ENCODE measurements around the gene CCDC187. TPM values are rescaled to one million over a fixed set of nuclear protein-coding genes. Genes with fewer than 3 reads are reported as not detected.
"Not testable (repeated sequence)": the region's sequence is repeated elsewhere in the genome, so short reads cannot be mapped to it uniquely, and the experiment has no call there.

Gene CCDC187
- polyA plus RNA-seq, 4 donors, result 0.07 to 4.7 (median 2.2) TPM

DNA sequence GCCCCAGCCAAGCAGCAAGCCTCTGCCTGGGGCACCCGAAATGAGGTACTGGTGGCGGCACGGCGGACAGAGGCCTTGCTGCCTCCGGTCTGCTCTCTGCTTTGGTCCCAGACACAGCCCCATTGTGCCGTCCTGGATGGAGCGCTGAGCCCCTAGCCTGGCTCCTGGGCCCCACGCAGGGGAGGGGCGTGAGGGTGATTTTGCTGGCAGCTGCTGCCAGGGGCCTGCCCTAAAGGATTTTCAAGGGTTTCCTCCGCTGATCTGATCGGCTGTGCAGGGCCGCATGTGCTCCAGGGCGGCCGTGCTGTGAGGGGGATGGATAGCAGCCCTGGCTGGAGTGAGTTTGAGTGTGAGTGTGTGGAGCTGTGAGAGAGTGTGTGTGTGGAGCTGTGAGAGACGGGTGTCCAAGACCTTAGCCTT lies 24.7 kb upstream of the CCDC187 start:
- DNase-seq (ENCODE audit: low read depth in 4 of 4, low spot score in 3 of 4), result no peak

DNA sequence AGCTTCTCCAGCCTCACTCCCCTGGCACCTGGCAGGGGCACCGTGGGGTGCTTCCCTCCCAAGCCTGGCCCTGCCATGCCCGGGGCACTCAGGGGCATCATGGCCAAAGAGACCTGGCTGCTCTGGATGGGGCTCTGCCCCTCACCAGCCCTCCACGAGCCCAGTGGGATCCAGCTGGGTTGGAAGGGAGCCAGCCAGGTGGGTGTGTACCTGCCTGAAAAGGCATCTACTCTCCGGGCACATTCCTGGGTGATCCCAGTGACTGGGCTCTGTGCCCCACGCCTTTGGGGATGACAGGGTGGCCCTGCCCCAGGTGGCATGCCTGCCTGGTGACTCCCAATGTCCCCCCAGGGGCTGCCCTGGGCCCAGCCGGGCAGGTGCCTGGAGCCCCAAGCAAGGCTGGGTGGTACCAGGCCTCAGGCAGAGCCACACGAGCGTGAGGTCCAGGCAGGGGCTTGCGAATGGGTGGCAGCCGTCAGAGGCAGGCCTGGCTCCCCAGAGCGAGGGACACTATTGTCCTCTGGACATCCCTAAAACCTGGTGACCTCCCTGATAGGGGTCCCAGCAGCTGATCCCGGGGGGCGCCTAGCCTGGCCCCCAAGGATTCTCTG lies 24.2 kb upstream of the CCDC187 start:
- DNase-seq (ENCODE audit: low read depth in 4 of 4, low spot score in 3 of 4), result no peak

DNA sequence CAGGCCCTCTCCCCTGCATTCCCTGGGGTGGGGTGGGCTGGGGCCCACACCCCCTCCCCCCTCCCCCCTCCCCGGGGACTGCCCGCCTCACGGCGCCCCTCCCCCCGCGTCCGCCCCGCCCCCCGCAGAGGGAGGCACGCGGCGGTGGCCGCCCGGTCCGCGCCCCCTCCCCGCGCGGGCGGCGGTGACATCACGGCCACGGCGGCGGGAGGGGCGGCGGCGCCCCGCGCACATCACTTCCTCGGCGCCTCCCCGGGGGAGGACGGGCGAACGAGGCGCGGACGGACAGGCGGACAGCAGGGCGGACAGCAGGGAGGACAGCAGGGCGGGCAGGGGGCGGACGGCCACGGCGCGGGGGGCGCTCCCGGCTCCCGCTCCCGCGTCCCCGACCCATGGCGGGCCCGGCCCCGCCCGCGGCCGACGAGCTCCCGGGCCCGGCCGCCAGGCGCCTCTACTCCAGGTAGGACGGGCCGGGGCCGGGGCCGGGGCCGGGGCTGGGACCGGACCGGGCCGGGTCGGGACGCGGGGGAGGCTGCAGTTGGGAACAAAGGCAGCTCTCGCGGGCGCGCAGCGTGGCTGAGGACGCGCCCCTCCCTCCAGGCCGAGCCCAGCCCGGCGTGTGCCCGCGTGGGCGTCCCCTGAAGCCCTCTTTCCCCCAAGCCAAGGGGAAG lies 23.5 kb upstream of the CCDC187 start, which contains the start of gene GPSM1:
Gene GPSM1, plus strand, starts transcription at position 236 of the 671 bp plus-strand sequence. Its CDS starts 157 bp downstream, at position 393.
- no peak for DNase-seq (ENCODE audit: low read depth in 4 of 4, low spot score in 3 of 4)

DNA sequence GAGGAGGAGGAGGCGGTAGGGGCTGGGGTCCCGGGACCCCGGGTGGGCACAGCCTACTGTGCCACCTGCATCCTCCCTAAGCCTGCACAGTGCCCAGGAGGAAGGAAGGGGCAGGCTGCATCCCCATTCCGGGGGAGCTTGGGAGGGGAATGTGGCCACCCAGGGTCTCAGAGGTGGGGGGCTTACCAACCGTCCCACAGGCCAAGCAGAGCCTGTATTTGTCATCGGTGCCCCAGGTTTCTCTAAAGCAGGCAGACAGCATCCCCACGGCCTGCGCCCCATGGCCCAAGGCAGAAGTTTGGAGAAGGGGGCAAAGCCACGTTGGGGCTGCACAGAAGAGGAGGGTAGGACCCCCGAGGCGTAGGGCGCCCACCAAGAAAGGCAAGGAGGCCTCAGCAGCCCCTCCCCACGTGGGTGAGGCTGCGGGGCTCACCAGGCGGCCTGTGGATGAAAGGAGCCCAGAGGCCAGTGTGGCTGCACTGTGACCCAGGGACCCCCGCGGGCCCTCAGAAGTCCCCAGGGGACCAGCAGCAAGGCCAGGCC lies 22.9 kb upstream of the CCDC187 start:
- DNase-seq (ENCODE audit: low read depth in 4 of 4, low spot score in 3 of 4), result no peak

DNA sequence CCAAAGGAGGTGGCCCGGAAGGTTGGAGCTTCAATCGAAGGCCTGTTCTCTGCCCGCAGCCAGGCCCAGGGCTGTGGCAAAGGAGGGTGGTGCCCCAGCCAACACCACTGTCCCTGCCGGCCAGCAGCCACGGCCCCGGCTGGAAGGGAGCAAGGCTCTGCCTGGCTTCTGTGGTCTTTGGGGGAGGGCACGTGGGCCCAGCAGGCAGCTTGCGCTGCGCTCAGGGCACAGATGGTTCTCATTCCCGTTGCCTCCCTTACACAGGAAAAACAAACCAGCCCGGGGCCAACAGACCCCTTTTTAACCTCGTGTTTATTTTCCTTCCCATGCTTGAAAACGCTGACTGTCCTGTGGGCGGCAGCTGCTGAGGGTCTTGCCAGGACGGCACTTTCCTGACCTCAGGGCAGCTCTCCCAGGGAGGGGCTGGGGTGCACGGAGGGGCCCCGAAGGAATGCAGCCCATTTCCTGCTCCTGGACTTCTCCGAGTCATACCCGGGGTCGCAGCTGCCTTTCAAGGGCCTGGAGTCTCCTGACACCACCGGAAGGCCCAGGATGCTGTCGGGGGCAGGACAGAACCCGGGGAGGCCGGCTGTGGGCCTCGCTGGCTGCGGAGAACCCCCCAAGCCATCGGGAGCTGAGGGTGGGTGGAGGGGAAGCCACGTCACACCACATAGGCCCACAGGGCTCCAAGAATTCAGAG lies 22.3 kb upstream of the CCDC187 start:
- DNase-seq (ENCODE audit: low read depth in 4 of 4, low spot score in 3 of 4), result no peak

DNA sequence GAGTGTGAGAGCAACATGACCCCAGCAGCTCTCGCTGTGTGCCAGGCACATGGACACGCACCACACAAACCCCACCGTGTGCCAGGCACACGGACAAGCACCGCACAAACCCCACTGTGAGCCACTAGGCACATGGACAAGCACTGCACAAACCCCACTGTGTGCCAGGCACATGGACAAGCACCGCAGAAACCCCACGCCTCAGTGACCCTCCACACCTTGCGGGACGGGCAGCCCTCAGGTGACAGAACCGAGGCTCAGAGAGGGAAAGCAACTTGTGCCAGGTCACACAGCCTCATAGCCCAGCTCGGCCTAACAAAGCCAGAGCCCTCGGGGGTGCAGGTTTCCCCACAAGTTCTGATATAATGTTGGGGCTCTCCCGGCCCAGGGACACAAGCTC lies 21.5 kb upstream of the CCDC187 start:
- no peak for DNase-seq (ENCODE audit: low read depth in 4 of 4, low spot score in 3 of 4)

DNA sequence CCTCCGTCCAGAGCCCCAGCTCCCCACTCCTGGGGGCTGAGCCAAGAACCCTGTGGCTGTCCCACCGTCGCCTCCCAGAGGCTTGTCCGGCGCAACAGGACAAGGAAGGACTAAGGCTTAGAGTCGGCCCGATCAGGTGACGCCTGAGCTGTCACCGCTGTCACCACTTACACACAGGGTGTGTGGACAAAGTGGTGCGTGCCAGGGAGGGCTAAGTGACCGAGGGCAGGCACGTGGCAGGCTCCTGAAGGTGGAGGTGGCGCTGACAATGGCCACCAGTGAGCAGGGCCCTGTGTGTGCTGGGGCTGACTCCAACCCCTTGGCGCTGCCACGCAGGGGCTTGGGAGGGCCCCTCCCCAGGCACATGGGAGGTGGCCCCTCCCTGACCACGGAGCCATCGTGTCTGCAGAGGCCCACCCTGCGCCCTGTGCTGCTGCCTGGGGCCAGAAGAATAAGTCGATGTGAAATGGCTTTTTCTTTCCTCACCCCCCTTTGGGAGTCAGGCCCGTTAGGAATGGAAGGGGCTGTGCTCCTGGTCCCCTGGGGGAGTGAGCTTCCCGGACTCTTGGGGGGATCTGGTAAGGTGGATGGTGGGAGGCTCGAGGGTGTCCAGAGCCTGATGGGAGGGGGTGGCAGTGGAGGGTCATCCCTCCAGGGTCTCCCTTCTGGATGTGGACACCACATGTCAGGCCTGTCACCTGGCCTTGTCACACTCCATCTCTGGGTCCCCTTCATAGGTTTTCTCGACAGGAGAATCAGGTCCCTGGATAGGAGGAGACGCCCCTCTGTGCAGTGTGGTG lies 20.8 kb upstream of the CCDC187 start:
- no peak for DNase-seq (ENCODE audit: low read depth in 4 of 4, low spot score in 3 of 4)

DNA sequence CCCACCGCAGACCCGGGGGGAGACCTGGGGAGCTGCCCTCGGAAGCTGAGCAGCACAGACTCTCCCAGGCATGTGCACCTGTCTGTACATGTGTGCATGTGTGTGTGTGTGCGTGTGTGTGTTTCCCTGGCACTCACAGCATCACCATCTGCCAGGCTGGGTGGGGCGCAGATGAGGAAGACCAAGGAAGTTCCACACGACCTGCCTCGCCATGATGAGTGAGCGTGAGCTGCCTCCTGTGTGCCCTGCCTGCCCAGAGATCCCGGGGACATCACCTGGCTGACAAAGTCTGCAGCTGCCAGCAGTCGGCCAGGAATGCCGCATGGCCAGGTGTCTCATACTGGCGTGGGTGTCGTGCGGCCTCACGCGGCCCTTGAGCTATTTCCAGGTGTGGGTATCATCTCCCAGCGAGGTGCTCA lies 19.5 kb upstream of the CCDC187 start:
- DNase-seq (ENCODE audit: low read depth in 4 of 4, low spot score in 3 of 4), result no peak

DNA sequence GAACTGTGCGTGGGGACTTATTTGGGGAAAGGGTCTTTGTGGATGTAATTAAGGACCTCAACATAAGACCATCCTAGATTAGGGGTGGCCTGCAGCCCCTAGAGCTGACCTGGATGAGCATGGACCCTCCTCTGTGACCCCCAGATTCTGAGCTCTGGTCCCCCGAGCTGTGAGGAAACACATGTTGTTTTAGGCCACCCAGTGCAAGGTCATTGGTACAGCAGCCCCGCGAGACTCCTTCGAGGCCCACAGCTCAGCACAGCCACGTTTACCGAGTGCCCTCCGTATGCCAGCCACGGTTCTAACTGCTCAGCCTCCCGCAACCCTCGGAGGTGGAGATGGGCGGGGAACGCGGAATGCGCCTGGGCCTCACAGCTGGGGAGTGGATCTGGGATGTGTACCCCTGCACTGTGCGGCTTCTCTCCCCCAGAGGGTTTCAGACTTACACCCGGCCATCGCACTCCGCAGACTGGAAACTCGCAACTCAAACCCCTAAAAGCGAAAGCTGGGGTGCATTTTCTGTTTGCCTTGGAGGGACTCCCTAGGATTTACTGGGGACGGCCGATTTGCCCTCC lies 18.9 kb upstream of the CCDC187 start:
- DNase-seq (ENCODE audit: low read depth in 4 of 4, low spot score in 3 of 4), result no peak

DNA sequence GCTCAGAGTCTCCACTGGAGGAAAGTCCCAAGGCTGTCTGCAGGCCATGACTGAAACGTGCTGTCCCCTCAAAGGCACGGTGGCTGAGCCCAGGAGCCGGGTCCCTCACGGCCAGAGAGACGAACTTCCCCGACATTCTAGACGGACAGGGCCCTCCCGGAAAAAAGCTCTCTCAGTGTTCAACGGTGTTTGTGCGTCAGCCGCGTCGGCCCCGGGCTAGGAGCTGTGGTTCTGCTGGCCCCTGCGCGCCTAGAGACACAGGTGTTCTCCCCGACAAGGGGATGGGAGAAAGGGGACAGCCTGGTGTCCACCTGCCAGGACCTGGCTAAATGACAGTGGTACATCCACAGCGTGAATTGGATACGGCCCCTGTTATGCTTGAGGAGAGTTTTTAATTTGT lies 17.7 kb upstream of the CCDC187 start:
- no peak for DNase-seq (ENCODE audit: low read depth in 4 of 4, low spot score in 3 of 4)

DNA sequence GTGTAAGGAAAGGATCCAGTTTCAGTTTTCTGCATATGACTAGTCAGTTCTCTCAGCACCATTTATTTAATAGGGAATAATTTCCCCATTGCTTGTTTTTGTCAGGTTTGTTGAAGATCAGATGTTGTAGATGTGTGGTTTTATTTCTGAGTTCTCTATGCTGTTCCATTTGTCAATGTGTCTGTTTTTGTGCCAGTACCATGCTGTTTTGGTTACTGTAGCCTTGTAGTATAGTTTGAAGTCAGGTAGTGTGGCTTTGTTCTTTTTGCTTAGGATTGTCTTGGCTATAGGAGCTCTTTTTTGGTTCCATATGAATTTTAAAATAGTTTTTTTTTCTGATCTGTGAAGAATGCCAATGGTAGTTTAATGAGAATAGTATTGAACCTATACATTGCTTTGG lies 17.1 kb upstream of the CCDC187 start:
- DNase-seq (ENCODE audit: low read depth in 4 of 4, low spot score in 3 of 4), result not testable (repeated sequence)

DNA sequence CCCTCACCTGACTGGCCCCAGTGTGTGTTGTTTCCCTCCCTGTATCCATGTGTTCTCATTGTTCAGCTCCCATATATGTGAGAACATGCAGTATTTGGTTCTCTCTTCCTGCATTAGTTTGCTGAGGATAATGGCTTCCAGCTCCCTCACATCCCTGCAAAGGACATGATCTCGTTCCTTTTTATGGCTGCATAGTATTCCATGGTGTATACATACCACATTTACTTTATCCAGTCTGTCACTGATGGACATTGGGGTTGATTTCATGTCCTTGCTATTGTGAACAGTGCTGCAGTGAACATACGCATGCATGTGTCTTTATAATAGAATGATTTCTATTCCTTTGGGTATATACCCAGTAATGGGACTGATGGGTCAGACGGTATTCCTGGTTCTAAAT lies 16.1 kb upstream of the CCDC187 start:
- DNase-seq (ENCODE audit: low read depth in 4 of 4, low spot score in 3 of 4), result not testable (repeated sequence)

DNA sequence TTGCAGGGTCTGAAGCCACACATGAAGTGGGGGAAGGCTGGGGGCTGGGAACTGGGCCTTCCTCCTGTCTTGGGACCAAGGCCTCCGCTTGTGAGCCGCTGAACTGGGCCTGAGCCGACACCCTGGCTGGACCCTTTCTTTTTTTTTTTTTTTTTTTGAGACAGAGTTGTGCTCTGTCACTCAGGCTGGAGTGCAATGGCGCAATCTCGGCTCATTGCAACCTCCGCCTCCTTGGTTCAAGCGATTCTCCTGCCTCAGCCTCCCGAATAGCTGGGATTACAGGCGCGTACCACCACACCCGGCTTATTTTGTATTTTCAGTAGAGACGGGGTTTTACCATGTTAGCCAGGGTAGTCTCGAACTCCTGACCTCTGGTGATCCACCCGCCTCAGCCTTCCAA lies 15.3 kb upstream of the CCDC187 start:
- DNase-seq (ENCODE audit: low read depth in 4 of 4, low spot score in 3 of 4), result not testable (repeated sequence)

DNA sequence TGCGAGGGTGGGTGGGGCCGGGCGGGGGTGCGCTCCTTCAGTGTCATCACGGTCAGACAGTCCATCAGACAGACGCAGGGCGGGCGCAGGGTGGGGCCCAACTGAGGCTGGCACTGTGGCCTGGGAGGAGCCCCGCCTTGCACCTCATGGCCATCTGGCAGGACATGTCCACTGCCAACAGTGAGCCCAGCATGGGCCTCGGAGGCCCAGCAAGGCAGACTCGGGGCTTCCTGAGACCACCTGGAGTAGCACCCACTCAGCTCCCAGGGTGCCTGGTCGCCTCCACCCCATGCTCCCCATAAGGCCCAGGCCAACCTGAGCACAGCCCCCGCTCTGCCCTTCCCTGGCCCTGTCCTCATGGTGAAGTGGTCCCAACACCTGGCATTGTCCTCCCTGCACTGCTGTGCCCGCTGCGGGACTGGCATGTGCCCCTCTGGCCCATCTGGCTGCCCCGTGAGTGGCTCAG lies 14.9 kb upstream of the CCDC187 start:
- DNase-seq (ENCODE audit: low read depth in 4 of 4, low spot score in 3 of 4), result no peak

DNA sequence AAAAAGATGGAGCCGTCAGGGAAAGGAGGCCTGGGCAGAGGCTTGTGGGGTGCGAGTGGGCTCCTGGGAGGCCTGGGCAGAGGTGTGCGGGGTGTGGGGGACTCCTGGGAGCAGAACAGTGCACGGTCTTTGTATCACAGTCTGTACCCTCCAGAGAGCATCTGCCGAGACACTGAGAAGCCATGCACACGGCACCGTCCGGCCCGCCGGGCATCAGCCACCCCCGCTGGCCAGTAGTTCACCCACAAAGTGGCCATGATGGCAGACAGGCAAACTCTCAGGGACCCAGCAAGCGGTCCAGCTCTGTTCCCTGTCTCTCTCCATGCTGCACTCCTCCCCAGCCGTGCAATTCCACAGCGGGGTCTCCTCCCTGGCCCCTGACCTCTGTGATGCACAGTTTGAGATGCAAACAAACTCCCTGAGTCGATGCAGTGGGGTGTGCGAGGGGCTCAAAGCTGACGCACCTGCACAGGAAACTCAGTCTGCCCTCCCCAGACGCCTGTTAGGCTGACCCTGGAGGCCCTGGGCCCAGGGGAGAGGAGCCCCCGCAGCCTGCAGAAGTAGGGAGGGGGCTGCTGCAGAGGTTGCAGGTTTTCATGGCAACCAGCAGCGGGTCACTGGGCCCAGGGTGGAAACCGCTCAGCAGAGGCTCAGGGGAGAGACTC lies 14.3 kb upstream of the CCDC187 start:
- no peak for DNase-seq (ENCODE audit: low read depth in 4 of 4, low spot score in 3 of 4)

DNA sequence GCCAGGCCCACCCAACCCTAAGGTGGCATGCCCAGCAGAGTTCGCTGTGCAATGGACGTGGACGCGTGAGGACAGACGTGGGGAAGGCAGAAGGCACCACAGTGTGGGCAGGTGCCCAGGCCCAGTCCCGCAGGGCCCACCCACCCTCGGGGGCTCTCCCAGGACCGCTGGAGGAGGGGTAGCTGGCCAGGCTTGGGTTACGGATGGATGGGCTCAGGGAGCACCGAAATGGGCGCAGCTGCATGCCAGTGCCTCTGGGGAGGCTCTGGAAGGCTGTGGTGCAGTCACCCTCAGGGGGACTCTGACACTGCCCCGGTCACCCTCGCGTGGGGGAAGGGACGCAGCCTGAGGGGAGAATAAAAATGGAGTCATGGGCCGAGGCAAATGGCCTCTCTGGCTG lies 13.8 kb upstream of the CCDC187 start:
- no peak for DNase-seq (ENCODE audit: low read depth in 4 of 4, low spot score in 3 of 4)

DNA sequence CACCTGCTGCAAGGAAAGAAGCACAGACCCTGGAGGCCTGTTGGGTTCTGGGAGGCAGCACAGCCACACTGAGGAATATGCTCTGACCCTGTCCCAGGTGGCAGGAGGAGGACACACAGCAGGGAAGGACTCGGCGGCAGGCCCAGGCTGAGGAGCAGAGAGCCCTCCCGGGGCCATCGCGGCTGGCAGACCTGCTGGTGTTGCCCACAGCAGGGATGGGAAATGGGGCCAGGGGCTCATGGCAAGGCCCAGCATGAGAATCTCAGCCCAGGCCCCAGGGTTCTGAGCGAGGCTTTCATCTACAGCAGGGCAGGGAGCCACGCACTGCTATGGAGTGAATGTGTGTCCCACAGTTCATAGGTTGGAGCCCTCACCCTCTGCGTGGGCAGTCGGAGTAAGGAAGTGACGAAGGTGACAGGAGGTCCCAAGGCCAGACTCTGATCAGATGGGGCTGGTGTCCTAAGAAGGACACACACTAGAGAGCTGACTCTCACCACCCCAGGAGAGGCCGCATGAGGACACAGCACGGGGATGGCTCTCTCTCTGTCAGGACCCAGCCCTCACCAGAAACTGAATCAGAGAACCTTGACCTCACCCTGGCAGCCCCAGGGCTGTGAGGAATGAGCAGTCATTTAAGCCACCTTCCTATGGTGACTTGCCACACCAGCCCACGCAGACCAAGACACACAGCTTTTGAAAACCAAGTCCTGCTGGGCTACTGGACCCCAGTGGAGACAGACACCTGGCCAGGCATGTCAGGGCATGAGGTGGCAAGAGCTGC lies 13.2 kb upstream of the CCDC187 start:
- DNase-seq (ENCODE audit: low read depth in 4 of 4, low spot score in 3 of 4), result no peak

DNA sequence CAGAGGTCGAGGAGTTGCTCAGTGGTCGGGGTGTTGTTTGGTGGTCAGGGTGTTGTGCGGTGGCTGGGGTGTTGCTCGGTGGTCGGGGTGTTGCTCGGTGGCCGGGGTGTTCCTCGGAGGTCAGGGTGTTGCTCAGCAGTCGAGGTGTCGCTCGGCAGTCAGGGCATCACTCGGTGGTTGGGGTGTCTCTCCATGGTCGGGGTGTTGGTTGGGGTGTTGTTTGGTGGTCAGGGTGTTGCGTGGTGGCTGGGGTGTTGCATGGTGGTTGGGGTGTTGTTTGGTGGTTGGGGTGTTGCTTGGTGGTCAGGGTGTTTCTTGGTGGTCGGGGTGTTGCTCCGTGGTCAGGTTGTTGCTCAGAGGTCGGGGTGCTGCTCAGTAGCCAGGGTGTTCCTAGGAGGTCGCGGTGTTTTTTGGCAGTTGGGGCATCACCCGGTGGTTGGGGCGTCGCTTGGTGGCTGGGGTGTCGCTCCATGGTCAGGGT lies 12.4 kb upstream of the CCDC187 start:
- DNase-seq (ENCODE audit: low read depth in 4 of 4, low spot score in 3 of 4), result no peak

DNA sequence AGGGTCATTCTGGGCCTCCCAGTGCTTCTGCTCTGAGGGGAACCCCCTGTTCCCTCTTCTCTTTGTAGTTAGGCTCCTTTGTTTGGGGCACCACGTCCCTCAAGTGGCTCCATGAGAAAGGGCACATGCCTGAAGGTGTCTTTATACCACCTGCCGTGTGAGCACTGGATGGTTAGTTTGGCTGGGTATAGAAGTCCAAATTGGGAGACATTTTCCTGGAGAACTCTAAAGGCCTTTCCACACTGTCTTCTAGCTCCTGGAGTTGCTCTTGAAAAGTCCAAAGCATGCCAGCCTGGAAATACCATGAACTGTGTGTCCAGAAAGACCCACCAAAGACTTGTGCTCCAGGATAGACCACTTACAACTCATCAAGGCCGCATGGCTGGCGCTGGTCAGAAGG lies 11.1 kb upstream of the CCDC187 start:
- no peak for DNase-seq (ENCODE audit: low read depth in 4 of 4, low spot score in 3 of 4)
